HCT116 (cell line): ENCODE data around the gene DLG4. TPM values are rescaled to one million over a fixed set of nuclear protein-coding genes. Genes with fewer than 3 reads are reported as not detected.
A peak's percentile ranks its signal among the peaks of the same experiment; 100 is the strongest.

ENCODE experiments used
- ATAC-seq: fragments of 200-7000 bp; cut with Tn5 transposase; 2 replicates; pipeline ENCODE4 v1.9.1; 2020; ENCODE audit warnings: mild to moderate bottlenecking, moderate library complexity
- BruUV-seq: library from RNA; stranded (reverse); fragments of 400-500 nt; replicated peaks from 2 replicates; lab custom pipeline; 2021; lab: Mats Ljungman, UMichigan
- CTCF ChIA-PET: fragments of 300-600 bp; sonication (Branson Sonifier 250); formaldehyde crosslinking; loops from one replicate; lab custom pipeline; 2021; ENCODE audit warnings: antibody characterized with exemption; lab: Charles Lee
- POLR2A ChIA-PET: fragments of 300-600, 350-600 bp; sonication (Branson Sonifier 250); formaldehyde crosslinking; loops from one replicate; lab custom pipeline; 2021; ENCODE audit warnings: antibody characterized with exemption; lab: Charles Lee
- RAD21 ChIA-PET, 2 experiments: fragments of 300-600 bp; sonication (Branson Sonifier 250); formaldehyde crosslinking; loops; one replicate each; lab custom pipeline; 2023; ENCODE audit warnings: low total read pairs in 2 of 2; ENCODE audit not compliant: uncharacterized antibody in 2 of 2, unreplicated experiment in 2 of 2, low non-redundant PET in 1 of 2; lab: Charles Lee
- DNase-seq: peaks from one replicate; pipeline ENCODE4 v3.0.0-alpha.2; 2010; ENCODE audit warnings: low read depth, low spot score
- H2AFZ ChIP-seq: fragments of 200-600 bp; shearing (Covaris generic), sonication (generic); 2 replicates; pipeline ENCODE4 v1.6.1; 2017; ENCODE audit warnings: low read depth, mixed run types, mixed read lengths, antibody characterized with exemption, low read length; ENCODE audit not compliant: poor library complexity, severe bottlenecking
- H3K27ac ChIP-seq: 2 replicates; pipeline ENCODE4 v1.5.1; 2012; ENCODE audit warnings: low read depth, low read length
- H3K27me3 ChIP-seq: fragments of 200-600 bp; sonication (generic); 2 replicates; pipeline ENCODE4 v1.6.1; 2016; ENCODE audit warnings: mixed run types, low read length, mixed read lengths; ENCODE audit not compliant: insufficient read depth
- H3K36me3 ChIP-seq, 2 experiments: fragments of 200-500 bp in 1 of 2; fragments of 200-600 bp in 1 of 2; sonication (Bioruptor generic) in 1 of 2; sonication (generic) in 1 of 2; 2 replicates each; pipeline versions ENCODE4 v1.5.1 to v1.6.1; 2014 to 2016; ENCODE audit warnings: low read length in 2 of 2, inconsistent platforms in 1 of 2, mixed read lengths in 1 of 2, mixed run types in 1 of 2; ENCODE audit not compliant: insufficient read depth in 2 of 2, control insufficient read depth in 1 of 2
- H3K4me1 ChIP-seq, 2 experiments: fragments of 200-600 bp in 1 of 2; sonication (generic) in 1 of 2; 2 replicates each; pipeline versions ENCODE4 v1.5.1 to v1.6.1; 2012 to 2017; ENCODE audit warnings: low read length in 2 of 2, inconsistent platforms in 1 of 2, mild to moderate bottlenecking in 1 of 2, mixed read lengths in 1 of 2, mixed run types in 1 of 2, moderate library complexity in 1 of 2; ENCODE audit not compliant: insufficient read depth in 2 of 2, control insufficient read depth in 1 of 2
- H3K4me2 ChIP-seq: fragments of 200-600 bp; sonication (generic); 2 replicates; pipeline ENCODE4 v1.6.1; 2017; ENCODE audit warnings: mixed run types, low read length, mixed read lengths
- H3K4me3 ChIP-seq, 2 experiments: fragments of 200-600 bp in 1 of 2; sonication (generic) in 1 of 2; replicated peaks in 1 of 2; 2 replicates each; pipeline ENCODE4 v1.5.1; 2011 to 2016; ENCODE audit warnings: low read length in 2 of 2, control low read depth in 1 of 2, low read depth in 1 of 2, mild to moderate bottlenecking in 1 of 2, mixed read lengths in 1 of 2, mixed run types in 1 of 2
- H3K79me2 ChIP-seq: fragments of 200-600 bp; sonication (generic); 2 replicates; pipeline ENCODE4 v1.6.1; 2017; ENCODE audit warnings: mild to moderate bottlenecking, mixed run types, low read length, moderate library complexity, mixed read lengths; ENCODE audit not compliant: insufficient read depth
- H3K9ac ChIP-seq: fragments of 200-600 bp; sonication (generic); 2 replicates; pipeline ENCODE4 v1.6.1; 2016; ENCODE audit warnings: low read length, mixed read lengths
- H3K9me2 ChIP-seq: fragments of 200-600 bp; sonication (generic), shearing (Covaris generic); 2 replicates; pipeline ENCODE4 v1.6.1; 2017; ENCODE audit warnings: mixed run types, mild to moderate bottlenecking, moderate library complexity; ENCODE audit not compliant: insufficient read depth
- H3K9me3 ChIP-seq, 2 experiments: fragments of 200-500 bp in 1 of 2; fragments of 200-600 bp in 1 of 2; sonication (Bioruptor generic) in 1 of 2; sonication (generic) in 1 of 2; 2 replicates each; pipeline ENCODE4 v1.6.1; 2014 to 2017; ENCODE audit warnings: low read length in 2 of 2, mixed read lengths in 2 of 2, inconsistent platforms in 1 of 2, low read depth in 1 of 2, mild to moderate bottlenecking in 1 of 2, mixed run types in 1 of 2, moderate library complexity in 1 of 2; ENCODE audit not compliant: control insufficient read depth in 1 of 2, insufficient read depth in 1 of 2
- H4K20me1 ChIP-seq: fragments of 200-600 bp; sonication (generic), shearing (Covaris generic); 2 replicates; pipeline ENCODE4 v1.6.1; 2017; ENCODE audit warnings: mixed run types, mild to moderate bottlenecking, moderate library complexity; ENCODE audit not compliant: insufficient read depth
- CBX3 ChIP-seq: IDR thresholded peaks from 2 replicates; pipeline ENCODE4 v1.6.1; 2012; ENCODE audit warnings: low read depth
- EGR1 ChIP-seq: IDR thresholded peaks from 2 replicates; pipeline ENCODE4 v1.6.1; 2012; ENCODE audit warnings: low read depth
- ELF1 ChIP-seq: IDR thresholded peaks from 2 replicates; pipeline ENCODE4 v1.6.1; 2012; ENCODE audit warnings: low read depth, borderline replicate concordance
- EZH2phosphoT487 ChIP-seq: fragments of 200-600 bp; IDR thresholded peaks from 2 replicates; pipeline ENCODE4 v1.6.1; 2018; ENCODE audit warnings: antibody characterized with exemption, borderline replicate concordance
- MAX ChIP-seq: IDR thresholded peaks from 2 replicates; pipeline ENCODE4 v1.6.1; 2012
- POLR2A ChIP-seq: IDR thresholded peaks from 2 replicates; pipeline ENCODE4 v1.7.0; 2011; ENCODE audit warnings: borderline replicate concordance; ENCODE audit not compliant: insufficient read depth, insufficient read length; ENCODE audit errors: extremely low read depth
- POLR2AphosphoS5 ChIP-seq: IDR thresholded peaks from 2 replicates; pipeline ENCODE4 v1.6.1; 2011; ENCODE audit warnings: mild to moderate bottlenecking, low read depth, low read length, moderate library complexity
- RAD21 ChIP-seq: IDR thresholded peaks from 2 replicates; pipeline ENCODE4 v1.6.1; 2012; ENCODE audit warnings: low read depth, mild to moderate bottlenecking
- SIN3A ChIP-seq: IDR thresholded peaks from 2 replicates; pipeline ENCODE4 v1.6.1; 2012; ENCODE audit warnings: low read depth
- SP1 ChIP-seq: IDR thresholded peaks from 2 replicates; pipeline ENCODE4 v1.6.1; 2012; ENCODE audit warnings: low read depth
- TCF7L2 ChIP-seq: IDR thresholded peaks from 2 replicates; pipeline ENCODE4 v1.7.0; 2011; ENCODE audit warnings: borderline replicate concordance, inconsistent platforms; ENCODE audit not compliant: insufficient read depth, insufficient read length; ENCODE audit errors: extremely low read depth
- ZFX ChIP-seq: fragments of 450-650 bp; IDR thresholded peaks from 2 replicates; pipeline ENCODE4 v1.6.1; 2017
- intact Hi-C: fragments of 100-400 bp; cut with micrococcal nuclease; formaldehyde crosslinking; loops from 2 replicates; pipeline ENCODE4 v1.10.0; 2022
- total RNA-seq: library from RNA; stranded (reverse); gene quantifications from one replicate; pipeline ENCODE4 v1.2.1, GENCODE V29; 2021; ENCODE audit not compliant: unreplicated experiment

The DLG4 gene
- total RNA-seq, 1 experiment from 2014 or later = 15.0 TPM

GRCh38 chr17:7241783-7242716 lies 22.4 kb upstream of the DLG4 start, which contains the start of gene GABARAP:
TSS of gene GABARAP (minus strand) at chr17:7242449. CDS start at chr17:7242330, 119 bp downstream.
- TF ChIP-seq ZFX (peak; percentile 55), SIN3A (no peak), EZH2phosphoT487 (no peak), SP1 (peak; percentile 39; the same call in 1 of the 2 replicates), RAD21 (no peak), MAX (0 out of 2 replicates have a peak, but pooled peaks have one; percentile 30), EGR1 (peak; percentile 71), POLR2A (peak; percentile 30), TCF7L2 (peak; percentile 32), POLR2AphosphoS5 (no peak; the same call in none of the 2 replicates), ELF1 (peak; percentile 59; the same call in 1 of the 2 replicates), CBX3 (no peak)
- ChIA-PET CTCF (interaction anchor here (0.7 to 1.6 kb wide), 3 partner anchors 9 to 196 kb away, joined by 3 to 5 read pairs (median 4); partner anchors contain the start of gene CTDNEP1), RAD21 (interaction anchor here (0.6 to 1.3 kb wide), 2 partner anchors 21 kb away, joined by 3 to 5 read pairs; no protein-coding TSS in a partner anchor), POLR2A (interaction anchor here (1.0 to 2.9 kb wide), 10 partner anchors 8 to 87 kb away, joined by 3 to 13 read pairs (median 4); partner anchors contain the start of genes ACADVL, CTDNEP1, DLG4 and DVL2)
- Histone ChIP-seq H3K4me3 (peak within 1 kb of the TSS; percentile 93 to 97), H3K4me1 (peaks cover 22 to 42% of the 10 kb centered on the region in 2 experiments), H3K79me2 (peaks cover 49% of the 10 kb centered on the region), H3K9ac (peak within 1 kb of the TSS; percentile 85), H3K36me3 (peaks cover 19 to 37% of the 10 kb centered on the region in 2 experiments; a peak in 3 of 4 replicates), H3K4me2 (peak within 1 kb of the TSS; percentile 79), H3K27me3 (no peaks in the 10 kb centered on the region), H4K20me1 (no peaks in the 10 kb centered on the region), H3K9me3 (no peaks in the 10 kb centered on the region), H3K27ac (peak within 1 kb of the TSS; percentile 92), H2AFZ (no peak within 1 kb of the TSS), H3K9me2 (no peaks in the 10 kb centered on the region)
- peak; percentile 48 for ATAC-seq
- BruUV-seq = no TSS peak
- intact Hi-C loops = no loop called here
- DNase-seq = peak; percentile 83
